ENCODE measurements around the gene MOB3B. TPM values are rescaled to one million over a fixed set of nuclear protein-coding genes. Genes with fewer than 3 reads are reported as not detected.
A peak's percentile ranks its signal among the peaks of the same experiment; 100 is the strongest.

MOB3B gene
- polyA plus RNA-seq, 1 of the 3 experiments (the other 2 are of a cell fraction) = 0.90 TPM

DNA sequence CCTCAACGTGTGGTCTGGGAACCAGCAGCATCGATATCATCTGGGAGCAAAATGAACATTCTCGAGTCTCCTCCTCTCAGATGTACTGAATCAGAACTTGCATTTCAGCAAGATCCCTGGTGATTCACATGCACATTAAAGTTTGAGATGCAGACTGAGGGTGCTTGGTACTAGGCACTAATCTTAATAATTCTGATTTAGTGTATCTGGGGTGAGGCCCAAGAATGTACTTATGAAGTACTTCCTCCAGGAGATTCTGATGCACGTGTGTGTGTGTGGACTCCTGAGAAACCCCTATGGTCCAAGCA lies 176.5 kb downstream of the MOB3B start:
- H3K9me3 ChIP-seq = no peaks in the 10 kb centered on the region
- H3K4me2 ChIP-seq = no peak overlapping the region
- no peaks in the 10 kb centered on the region for H3K9me2 ChIP-seq
- ChIA-PET POLR2A (no interaction called here), CTCF (interaction anchor here (1.2 to 2.1 kb wide), 4 partner anchors 14 to 194 kb away, joined by 3 to 9 read pairs (median 7); partner anchors contain the start of gene MOB3B)
- H3K4me1 ChIP-seq (ENCODE audit: control insufficient read depth in 1 of 2, insufficient read depth in 2 of 2, low read depth in 1 of 2, low read length in 1 of 2) = peaks cover 5 to 51% of the 10 kb centered on the region in 2 experiments; a peak in 2 of 4 replicates
- H3K79me2 ChIP-seq (ENCODE audit: insufficient read depth) = no peaks in the 10 kb centered on the region
- 64% methylated on average over 4 of the region's 4 CpGs for WGBS (ENCODE audit: low lambda C conversion rate)
- H3K27ac ChIP-seq (ENCODE audit: low read depth in 2 of 2, low read length in 1 of 2) = peak overlapping the region in 1 of 2 experiments; percentile 93; a peak in 2 of 4 replicates
- no peak overlapping the region for H2AFZ ChIP-seq (ENCODE audit: low read depth)
- no peak overlapping the region for H3K4me3 ChIP-seq (ENCODE audit: low read depth in 2 of 2, low read length in 1 of 2)
- H4K20me1 ChIP-seq (ENCODE audit: insufficient read depth) = no peaks in the 10 kb centered on the region
- no peak for DNase-seq
- H3K9ac ChIP-seq = no peak overlapping the region
- H3F3A ChIP-seq (replicated peaks; ENCODE audit: insufficient read depth) = no peaks in the 10 kb centered on the region
- H3K36me3 ChIP-seq (replicated peaks in 1 of 2; ENCODE audit: control insufficient read depth in 1 of 2, insufficient read depth in 2 of 2, low read length in 1 of 2) = no peaks in the 10 kb centered on the region
- TF ChIP-seq NFIC (IDR thresholded peaks at IDR 0.05; ENCODE audit: borderline replicate concordance) (no peak), POLR2AphosphoS5 (IDR thresholded peaks at IDR 0.05; ENCODE audit: low read depth, low read length) (no peak), EZH2phosphoT487 (IDR thresholded peaks at IDR 0.05; ENCODE audit: borderline replicate concordance, low read depth) (no peak), YY1 (IDR thresholded peaks at IDR 0.05; ENCODE audit: low read depth) (no peak), FOSL2 (IDR thresholded peaks at IDR 0.05; ENCODE audit: borderline replicate concordance, low read depth) (no peak), TCF12 (IDR thresholded peaks at IDR 0.05) (no peak), RCOR1 (IDR thresholded peaks at IDR 0.05; ENCODE audit: low read length) (no peak), TEAD4 (IDR thresholded peaks at IDR 0.05; ENCODE audit: borderline replicate concordance, insufficient read depth) (no peak), ELF1 (IDR thresholded peaks at IDR 0.05) (no peak), FOXJ3 (CRISPR knock-in tag; IDR thresholded peaks at IDR 0.05) (no peak), SMC3 (IDR thresholded peaks at IDR 0.05; ENCODE audit: low read depth, low read length) (no peak), SIN3A (IDR thresholded peaks at IDR 0.05; ENCODE audit: borderline replicate concordance, low read depth, low read length) (no peak), EP300 (IDR thresholded peaks at IDR 0.05; ENCODE audit: borderline replicate concordance in 1 of 2, low read depth in 1 of 2, low read length in 1 of 2) (no peak), CHD2 (IDR thresholded peaks at IDR 0.05; ENCODE audit: low read length, partially characterized antibody) (no peak), RXRA (IDR thresholded peaks at IDR 0.05; ENCODE audit: borderline replicate concordance, low read depth) (no peak)
- TF ChIP-seq, protein P1, sequence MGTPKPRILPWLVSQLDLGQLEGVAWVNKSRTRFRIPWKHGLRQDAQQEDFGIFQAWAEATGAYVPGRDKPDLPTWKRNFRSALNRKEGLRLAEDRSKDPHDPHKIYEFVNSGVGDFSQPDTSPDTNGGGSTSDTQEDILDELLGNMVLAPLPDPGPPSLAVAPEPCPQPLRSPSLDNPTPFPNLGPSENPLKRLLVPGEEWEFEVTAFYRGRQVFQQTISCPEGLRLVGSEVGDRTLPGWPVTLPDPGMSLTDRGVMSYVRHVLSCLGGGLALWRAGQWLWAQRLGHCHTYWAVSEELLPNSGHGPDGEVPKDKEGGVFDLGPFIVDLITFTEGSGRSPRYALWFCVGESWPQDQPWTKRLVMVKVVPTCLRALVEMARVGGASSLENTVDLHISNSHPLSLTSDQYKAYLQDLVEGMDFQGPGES (IDR thresholded peaks at IDR 0.05; ENCODE audit: low read depth, low read length) = no peak
- TF ChIP-seq, protein P2, sequence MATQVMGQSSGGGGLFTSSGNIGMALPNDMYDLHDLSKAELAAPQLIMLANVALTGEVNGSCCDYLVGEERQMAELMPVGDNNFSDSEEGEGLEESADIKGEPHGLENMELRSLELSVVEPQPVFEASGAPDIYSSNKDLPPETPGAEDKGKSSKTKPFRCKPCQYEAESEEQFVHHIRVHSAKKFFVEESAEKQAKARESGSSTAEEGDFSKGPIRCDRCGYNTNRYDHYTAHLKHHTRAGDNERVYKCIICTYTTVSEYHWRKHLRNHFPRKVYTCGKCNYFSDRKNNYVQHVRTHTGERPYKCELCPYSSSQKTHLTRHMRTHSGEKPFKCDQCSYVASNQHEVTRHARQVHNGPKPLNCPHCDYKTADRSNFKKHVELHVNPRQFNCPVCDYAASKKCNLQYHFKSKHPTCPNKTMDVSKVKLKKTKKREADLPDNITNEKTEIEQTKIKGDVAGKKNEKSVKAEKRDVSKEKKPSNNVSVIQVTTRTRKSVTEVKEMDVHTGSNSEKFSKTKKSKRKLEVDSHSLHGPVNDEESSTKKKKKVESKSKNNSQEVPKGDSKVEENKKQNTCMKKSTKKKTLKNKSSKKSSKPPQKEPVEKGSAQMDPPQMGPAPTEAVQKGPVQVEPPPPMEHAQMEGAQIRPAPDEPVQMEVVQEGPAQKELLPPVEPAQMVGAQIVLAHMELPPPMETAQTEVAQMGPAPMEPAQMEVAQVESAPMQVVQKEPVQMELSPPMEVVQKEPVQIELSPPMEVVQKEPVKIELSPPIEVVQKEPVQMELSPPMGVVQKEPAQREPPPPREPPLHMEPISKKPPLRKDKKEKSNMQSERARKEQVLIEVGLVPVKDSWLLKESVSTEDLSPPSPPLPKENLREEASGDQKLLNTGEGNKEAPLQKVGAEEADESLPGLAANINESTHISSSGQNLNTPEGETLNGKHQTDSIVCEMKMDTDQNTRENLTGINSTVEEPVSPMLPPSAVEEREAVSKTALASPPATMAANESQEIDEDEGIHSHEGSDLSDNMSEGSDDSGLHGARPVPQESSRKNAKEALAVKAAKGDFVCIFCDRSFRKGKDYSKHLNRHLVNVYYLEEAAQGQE (IDR thresholded peaks at IDR 0.05; ENCODE audit: low read depth, low read length) = no peak
- TF ChIP-seq, protein P3, sequence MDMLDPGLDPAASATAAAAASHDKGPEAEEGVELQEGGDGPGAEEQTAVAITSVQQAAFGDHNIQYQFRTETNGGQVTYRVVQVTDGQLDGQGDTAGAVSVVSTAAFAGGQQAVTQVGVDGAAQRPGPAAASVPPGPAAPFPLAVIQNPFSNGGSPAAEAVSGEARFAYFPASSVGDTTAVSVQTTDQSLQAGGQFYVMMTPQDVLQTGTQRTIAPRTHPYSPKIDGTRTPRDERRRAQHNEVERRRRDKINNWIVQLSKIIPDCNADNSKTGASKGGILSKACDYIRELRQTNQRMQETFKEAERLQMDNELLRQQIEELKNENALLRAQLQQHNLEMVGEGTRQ (IDR thresholded peaks at IDR 0.05; ENCODE audit: borderline replicate concordance, low read depth, low read length) = no peak
- TF ChIP-seq, protein P4, sequence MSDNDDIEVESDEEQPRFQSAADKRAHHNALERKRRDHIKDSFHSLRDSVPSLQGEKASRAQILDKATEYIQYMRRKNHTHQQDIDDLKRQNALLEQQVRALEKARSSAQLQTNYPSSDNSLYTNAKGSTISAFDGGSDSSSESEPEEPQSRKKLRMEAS (IDR thresholded peaks at IDR 0.05; ENCODE audit: low read depth) = no peak
- H3K27me3 ChIP-seq (ENCODE audit: insufficient read depth) = no peaks in the 10 kb centered on the region
